Keratinocyte (primary cell): ENCODE measurements around the gene PCCA.

Source experiments
- CTCF ChIP-seq, 3 experiments: IDR thresholded peaks in 1 of 3; conservative IDR thresholded peaks in 1 of 3; optimal IDR thresholded peaks in 1 of 3; 2 replicates in 2 of 3; 3 replicates in 1 of 3; pipeline versions ENCODE3 to v1.5.1; 2011; ENCODE audit warnings: low read length in 3 of 3, mild to moderate bottlenecking in 3 of 3, moderate library complexity in 2 of 3, control low read depth in 1 of 3, inconsistent platforms in 1 of 3; ENCODE audit not compliant: insufficient read depth in 2 of 3; ENCODE audit errors: extremely low read depth in 1 of 3
- EZH2 ChIP-seq: IDR thresholded peaks from one replicate; pipeline ENCODE4 v1.6.1; 2012; ENCODE audit warnings: inconsistent platforms, mild to moderate bottlenecking, low read length, moderate library complexity

GRCh38 chr13:100502446-100502845, 413.6 kb downstream of the PCCA start:
- TF ChIP-seq EZH2: no peak
- TF ChIP-seq CTCF (optimal IDR thresholded peaks at IDR 0.05 in 1 of 3, IDR thresholded peaks at IDR 0.05 in 1 of 3, conservative IDR thresholded peaks at IDR 0.05 in 1 of 3; ENCODE audit: extremely low read depth in 1 of 3, insufficient read depth in 2 of 3, low read length in 3 of 3): no peak
